Right kidney (tissue), 1 donor: Measurements from ENCODE around the gene CCDC33.

Source experiments
- DNase-seq: peaks from one replicate; pipeline ENCODE4 v3.0.0-alpha.2; 2016

The CCDC33 gene

DNA sequence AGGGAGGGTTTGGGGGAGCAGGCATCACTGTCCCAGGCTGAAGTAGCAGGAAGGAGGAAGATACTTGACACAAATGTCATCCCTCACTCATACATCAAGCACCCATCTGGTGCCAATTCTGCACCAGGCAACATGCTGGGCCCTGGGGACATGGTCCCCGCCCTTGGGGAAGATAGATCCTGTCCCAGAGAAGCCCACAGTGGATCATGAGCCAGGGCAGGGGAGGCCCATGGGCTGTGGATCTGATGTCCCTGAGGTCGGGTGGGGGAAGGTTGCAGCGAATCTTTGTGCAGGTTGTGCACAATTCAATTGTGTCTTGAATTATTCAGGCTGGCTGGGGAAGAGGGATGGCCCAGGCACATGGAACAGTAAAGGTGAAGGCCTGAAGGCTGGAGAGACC lies 6.4 kb upstream of the CCDC33 start:
- DNase-seq: no peak

DNA sequence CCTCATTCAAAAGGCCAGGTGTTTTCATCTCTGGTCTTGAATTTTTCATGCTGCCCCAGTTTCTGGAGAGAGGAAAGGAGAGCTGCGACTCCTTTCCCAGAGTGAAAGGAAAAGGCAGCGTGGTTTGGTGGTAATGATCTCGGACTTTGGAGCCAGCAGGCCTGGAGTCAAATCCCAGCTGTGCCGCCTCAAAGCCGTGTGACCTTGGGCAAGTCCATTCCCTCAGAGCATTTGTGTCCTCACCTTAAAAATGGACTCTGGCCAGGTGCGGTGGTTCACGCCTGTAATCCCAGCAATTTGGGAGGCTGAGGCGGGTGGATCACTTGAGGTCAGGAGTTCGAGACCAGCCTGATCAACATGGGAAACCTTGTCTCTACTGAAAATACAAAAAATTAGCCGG lies 4.7 kb upstream of the CCDC33 start:
- DNase-seq: no peak

DNA sequence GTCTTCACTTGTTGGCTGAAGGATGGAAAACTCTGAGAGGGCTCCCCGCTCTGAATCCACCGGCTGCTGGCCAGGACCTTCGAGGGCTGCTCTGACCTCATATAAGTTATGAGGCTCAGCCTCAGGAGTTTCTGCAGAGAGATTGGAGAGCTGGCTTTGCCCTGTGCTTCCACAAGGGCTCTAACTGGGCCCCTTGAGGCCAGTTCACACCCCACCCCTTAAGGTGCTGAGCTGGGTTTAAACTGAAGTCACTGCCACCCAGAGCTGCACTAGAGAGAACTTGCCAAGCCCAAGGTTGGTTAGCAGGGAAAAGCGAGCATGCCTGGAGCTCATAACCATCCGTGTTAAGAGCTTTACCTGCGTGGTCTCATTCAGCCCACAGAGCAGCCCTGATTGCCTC lies 2.8 kb upstream of the CCDC33 start:
- no peak for DNase-seq

DNA sequence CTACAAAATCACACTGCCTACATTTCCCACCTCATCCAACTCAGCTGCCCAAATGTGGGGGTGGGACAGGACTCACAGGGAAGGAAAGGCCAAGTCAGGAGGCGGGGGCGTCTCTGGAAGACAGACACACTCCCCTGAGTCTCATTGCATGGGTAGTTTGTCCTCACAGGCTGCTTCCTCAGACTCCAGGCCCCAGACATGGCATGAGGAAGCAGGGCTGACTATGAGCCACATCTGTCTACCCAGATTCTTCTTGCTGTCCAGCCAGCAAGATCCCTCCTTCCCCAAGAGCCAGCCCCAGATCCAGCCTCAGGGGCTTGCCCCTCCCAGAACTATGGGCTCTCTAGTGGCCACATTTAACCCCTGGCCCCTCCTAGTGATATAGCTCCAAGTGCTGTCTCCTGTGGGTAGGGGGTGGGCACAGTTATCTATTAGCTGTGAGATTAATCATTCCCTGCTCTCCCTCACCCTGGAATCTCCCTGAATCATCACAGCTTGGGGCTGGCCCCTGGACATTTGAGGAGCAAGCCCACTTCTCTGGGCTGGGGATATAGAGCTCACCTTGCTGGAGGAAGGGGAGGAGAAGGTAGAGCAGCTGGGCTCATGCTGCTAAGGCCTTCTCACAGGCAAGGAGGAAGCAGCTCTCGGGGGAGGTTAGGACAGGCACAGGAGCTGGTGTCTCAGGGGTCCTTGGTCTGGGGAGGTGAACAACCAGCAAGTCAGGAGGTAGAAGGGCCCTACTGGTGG lies 2.1 kb upstream of the CCDC33 start:
- DNase-seq: no peak

GRCh38 chr15:74234598-74234875 lies 1.6 kb upstream of the CCDC33 start:
- no peak for DNase-seq

DNA sequence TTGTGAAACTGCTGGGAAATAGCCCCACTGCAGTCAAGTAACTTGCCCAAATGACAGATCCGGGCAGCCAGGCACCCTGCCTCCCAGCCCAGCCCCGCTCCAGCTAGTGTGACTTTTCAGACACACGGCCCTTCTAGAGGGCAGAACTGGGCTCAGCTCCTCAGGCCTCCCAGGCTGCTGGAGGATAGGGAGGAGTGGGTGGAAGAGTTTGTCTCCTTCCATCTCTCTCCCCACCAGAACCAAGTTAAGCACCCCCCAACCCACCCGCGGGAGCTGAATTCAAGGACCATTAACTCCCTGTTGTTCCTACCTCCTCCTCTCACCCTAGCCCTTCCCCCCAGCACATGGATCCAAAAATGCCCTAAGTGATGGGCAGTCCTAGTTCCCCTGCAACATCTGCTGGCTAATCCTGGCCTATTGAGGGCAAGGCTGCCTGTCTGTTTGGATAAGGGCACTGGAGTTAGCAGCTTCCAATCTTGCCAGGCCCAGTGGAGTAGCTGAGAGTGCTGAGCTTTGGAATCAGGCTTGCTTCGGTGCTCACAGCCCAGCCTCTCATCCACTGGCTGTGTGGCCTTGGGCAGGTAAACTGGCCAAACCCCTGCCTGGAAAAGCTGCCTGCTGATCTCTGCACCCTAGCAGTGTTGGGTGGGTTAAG lies 3.1 kb downstream of the CCDC33 start:
- DNase-seq: no peak

DNA sequence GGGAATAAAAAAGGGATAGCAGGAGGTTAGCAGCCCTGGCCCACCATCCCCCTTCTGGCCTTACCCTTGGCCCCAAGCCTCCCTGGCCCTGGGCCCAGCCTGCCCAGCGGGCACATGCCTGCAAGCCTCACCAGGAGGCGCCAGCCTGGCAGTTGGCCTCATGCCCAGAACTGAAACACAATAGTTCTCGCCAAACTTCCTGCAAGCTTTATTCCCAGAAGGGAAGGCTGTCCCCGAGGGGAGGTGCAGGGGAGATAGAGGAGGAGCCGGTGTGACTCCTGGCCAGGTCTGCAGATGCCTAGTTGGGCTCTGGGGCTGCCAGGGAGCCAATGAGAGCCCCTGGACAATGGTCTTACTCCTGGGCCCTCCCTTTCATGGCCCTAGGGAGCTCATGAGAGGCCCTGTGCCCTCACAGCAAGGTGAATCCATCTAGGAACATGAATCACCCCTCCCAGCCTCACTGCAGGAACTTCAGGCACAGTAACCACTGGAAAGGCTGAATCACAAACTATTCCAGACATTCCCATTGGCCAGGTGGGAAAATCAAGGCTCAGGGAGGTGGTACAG lies 4.0 kb downstream of the CCDC33 start:
- peak; percentile 55 for DNase-seq

DNA sequence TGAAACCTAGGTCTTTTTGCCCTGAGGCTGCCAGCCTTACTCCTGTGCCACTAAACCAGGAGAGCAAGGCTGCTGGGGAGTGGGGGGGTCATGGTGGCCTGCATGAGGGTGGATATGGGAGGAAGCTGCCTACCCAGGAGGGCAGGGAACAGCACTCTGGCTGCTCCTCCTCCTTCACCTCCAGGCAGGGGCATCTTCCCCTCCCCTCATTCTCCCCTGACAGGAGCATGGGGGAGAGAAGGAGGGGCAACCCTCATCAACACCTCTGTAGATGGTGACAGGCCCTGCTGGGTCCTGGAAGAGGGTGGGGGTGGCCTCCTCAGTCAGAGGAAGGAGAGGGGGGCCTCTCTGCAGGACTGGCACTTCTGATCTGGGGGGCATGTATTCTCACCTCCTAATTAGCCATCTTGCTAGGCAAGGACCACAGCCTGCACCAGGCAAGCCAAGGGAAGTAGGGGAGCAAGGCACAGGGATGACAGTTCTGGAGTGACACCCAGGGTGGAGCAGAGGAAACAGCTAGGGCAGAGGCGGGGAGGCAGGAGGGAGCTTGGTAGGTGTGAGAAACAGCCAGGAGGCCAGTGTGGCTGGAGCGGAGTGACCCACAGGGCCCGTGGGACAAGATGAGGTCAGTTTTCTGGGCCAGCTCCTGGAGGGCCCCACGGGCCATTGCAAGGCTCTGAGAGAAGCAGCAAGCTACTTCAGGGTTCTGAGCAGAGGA lies 4.9 kb downstream of the CCDC33 start:
- no peak for DNase-seq

DNA sequence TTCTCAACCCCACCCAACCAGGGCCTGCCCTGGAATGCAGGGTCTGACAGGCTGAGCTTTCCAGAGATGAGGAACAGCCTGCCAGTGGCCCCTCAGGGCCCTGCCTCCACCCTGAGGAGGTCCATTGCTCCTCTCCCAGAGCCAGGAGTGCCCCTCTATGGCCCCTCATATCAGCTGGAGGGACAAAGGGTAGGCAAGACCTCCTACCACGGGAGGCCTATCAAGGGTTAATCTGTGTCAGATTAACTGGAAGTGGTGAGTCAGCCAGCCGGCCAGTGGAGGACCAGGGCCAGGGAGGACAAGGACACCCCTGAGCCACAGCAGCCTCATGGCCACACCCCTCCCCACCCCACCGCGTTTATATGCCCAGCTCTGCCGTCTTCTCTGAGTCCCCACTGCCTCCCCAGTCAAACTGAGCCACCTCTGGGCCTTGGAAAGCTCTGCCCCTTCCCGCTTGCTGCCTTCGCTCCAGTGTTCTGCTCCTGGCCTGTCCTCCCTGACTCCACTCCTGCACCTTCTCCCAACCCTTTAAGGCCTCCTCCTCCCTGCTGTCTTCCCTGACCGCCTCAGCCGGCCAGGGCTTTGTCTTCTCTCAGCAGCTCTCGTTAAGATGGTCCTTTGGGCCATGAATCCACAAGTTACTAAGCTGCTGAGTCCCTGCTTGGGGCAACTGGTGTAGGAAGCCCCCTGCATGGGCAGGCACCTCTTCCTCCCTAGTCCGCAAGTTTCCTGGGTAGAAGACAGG lies 6.5 kb downstream of the CCDC33 start:
- no peak for DNase-seq

DNA sequence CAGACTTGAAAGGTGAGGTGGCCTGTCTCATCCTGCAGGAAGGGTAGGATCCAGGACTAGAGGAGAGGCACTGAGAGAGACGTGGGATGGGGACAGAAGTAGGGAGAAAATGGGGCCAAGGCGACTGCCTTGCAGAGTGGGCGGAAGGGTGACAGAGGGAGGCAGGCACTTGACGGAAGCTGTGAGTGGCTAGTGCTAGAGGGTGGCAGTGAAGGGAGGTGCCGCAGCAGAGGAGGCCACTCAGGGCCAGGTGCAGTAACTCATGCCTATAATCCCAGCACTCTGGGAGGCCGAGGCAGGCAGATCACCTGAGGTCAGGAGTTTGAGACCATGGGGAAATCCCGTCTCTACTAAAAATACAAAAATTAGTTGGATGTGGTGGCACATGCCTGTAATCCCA lies 7.3 kb downstream of the CCDC33 start:
- DNase-seq: no peak

- DNase-seq: no peak
These were observed 8.8 kb downstream of the CCDC33 start for GRCh38 chr15:74244822-74245341.

DNA sequence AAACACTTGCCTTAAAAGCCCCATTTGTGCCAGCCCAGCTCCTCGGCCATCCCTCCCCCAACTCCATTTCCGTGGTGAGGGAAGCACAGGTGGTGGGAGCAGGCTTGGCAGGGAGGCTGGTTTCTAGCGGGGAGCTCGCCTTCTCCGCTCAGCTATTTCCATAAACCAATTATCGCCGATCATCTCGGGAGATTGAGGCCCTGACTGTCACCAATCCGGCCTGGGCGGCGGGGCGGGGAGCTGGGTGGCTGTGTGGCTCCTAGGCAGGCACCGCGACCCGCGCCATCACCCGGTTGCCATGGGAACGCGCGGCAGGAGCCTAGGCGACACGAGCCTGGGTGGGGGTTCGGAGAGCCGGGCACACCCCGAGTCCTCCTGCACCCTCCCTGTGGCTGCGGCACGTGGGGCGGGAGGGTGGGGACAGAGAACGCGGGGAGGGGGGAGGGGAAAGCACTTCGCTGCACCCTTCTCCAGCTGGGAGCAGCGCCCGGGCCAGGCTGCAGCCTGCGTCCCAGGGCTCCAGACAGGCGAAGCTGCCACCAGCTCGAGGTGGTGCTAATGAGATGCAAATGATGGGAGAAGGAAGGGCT lies 9.3 kb downstream of the CCDC33 start:
- DNase-seq: peak; percentile 55

- DNase-seq: no peak
These were observed 14.1 kb downstream of the CCDC33 start for GRCh38 chr15:74250266-74250665.

DNA sequence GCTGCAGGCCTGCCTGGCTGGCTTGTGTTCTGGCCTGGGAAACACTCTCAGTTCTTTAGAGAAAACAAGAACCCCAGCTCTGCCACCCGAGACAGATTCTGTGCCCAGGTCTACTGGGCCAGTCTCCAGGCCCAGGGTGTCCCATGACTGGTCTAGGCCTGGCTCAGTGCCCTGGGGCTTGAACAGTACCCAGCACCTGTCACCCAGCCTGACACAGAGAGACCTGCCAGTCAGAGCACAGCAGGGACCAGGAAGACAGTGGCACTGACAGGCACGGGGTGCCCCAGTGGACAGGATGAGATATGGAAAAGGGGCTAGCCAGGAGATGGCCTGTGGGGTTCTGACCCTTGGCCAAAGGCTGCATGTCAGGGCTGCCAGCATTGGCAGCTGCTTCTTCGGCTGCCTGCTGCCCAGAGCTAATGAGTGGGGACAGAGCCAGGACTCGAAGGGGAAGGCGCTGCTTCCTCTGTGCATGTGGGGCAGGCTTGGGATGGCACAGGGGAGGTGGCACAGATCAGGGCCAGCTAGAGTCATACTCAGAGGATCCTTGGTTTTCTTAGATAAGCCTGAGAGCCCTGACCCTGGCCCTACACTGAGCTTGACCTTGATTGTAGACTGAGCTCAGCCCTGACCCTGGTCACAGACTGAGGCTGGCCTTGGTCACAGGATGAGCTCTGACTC lies 15.1 kb downstream of the CCDC33 start:
- no peak for DNase-seq

GRCh38 chr15:74252291-74252690 lies 16.2 kb downstream of the CCDC33 start:
- no peak for DNase-seq

DNA sequence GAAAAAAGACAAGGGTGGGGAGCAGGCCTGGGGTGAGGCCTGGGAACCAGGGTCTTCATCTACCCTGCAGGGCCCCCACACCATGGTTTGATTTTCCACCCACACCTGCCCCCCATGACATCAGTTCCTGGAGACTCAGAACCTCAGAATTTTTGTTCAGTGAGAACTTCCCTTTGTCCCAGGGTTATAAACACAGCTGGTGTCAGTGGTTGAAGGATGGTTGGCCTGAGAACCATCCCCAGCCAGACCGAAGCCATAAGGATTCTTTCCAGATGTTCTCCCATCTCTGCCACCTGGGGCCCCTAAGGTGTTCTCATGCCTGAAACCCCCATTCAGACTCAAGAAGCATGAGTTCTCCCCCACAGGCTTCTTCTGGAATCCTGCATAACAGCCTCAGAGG lies 16.6 kb downstream of the CCDC33 start:
- no peak for DNase-seq

GRCh38 chr15:74253211-74253921 lies 17.2 kb downstream of the CCDC33 start:
- no peak for DNase-seq

- no peak for DNase-seq
These were observed 21.0 kb downstream of the CCDC33 start for GRCh38 chr15:74257105-74257504.

GRCh38 chr15:74257623-74258022 lies 21.5 kb downstream of the CCDC33 start:
- no peak for DNase-seq

GRCh38 chr15:74258456-74259291 lies 22.5 kb downstream of the CCDC33 start:
- no peak for DNase-seq
